ENCODE data around the gene STK24. TPM values are rescaled to one million over a fixed set of nuclear protein-coding genes. Genes with fewer than 3 reads are reported as not detected.
"Not testable (repeated sequence)": the region's sequence is repeated elsewhere in the genome, so short reads cannot be mapped to it uniquely, and the experiment has no call there.

The STK24 gene
- 133 and 147 TPM in 2 replicates for total RNA-seq (2014; rRNA removed; shearing (Covaris generic))

GRCh38 chr13:98576963-98577835 is at the start of gene STK24:
Gene STK24, minus strand, starts transcription at chr13:98577107. Its CDS starts 321 bp downstream, at chr13:98576786.
- H3K36me3 ChIP-seq, result peaks cover 38% of the 10 kb centered on the region
- H3K4me3 ChIP-seq, result peak within 1 kb of the TSS; percentile 99
- H3K4me1 ChIP-seq (replicated peaks), result peaks cover 45% of the 10 kb centered on the region
- no peaks in the 10 kb centered on the region for H3K27me3 ChIP-seq (replicated peaks)
- peak within 1 kb of the TSS; percentile 97 for H3K27ac ChIP-seq
- peak; percentile 82 to 91 for DNase-seq (ENCODE audit: low read depth in 1 of 2, low spot score in 2 of 2)
- peaks cover 2% of the 10 kb centered on the region; the same call in 1 of the 2 replicates for H3K9me3 ChIP-seq (replicated peaks)

- Histone ChIP-seq H3K4me3 (no peak overlapping the region), H3K27ac (no peak overlapping the region), H3K4me1 (replicated peaks) (no peaks in the 10 kb centered on the region), H3K9me3 (replicated peaks) (no peaks in the 10 kb centered on the region), H3K27me3 (replicated peaks) (no peaks in the 10 kb centered on the region; the same call in 1 of the 2 replicates), H3K36me3 (no peaks in the 10 kb centered on the region)
- no peak for DNase-seq (ENCODE audit: low read depth in 1 of 2, low spot score in 2 of 2)
Observed at GRCh38 chr13:98626298-98626935, 49.5 kb upstream of the STK24 start.

GRCh38 chr13:98624589-98624988 is 47.7 kb upstream of the STK24 start:
- H3K36me3 ChIP-seq; DNase-seq (ENCODE audit: low read depth in 1 of 2, low spot score in 2 of 2); H3K27ac ChIP-seq; H3K4me3 ChIP-seq; H3K4me1 ChIP-seq (replicated peaks); H3K27me3 ChIP-seq (replicated peaks); H3K9me3 ChIP-seq (replicated peaks): not testable (repeated sequence)

- no peak for DNase-seq (ENCODE audit: low read depth in 1 of 2, low spot score in 2 of 2)
- H3K9me3 ChIP-seq (replicated peaks), result no peaks in the 10 kb centered on the region
- H3K27me3 ChIP-seq (replicated peaks), result no peaks in the 10 kb centered on the region; the same call in 1 of the 2 replicates
- H3K4me3 ChIP-seq, result no peak overlapping the region
- no peak overlapping the region for H3K27ac ChIP-seq
- no peaks in the 10 kb centered on the region for H3K4me1 ChIP-seq (replicated peaks)
- no peaks in the 10 kb centered on the region for H3K36me3 ChIP-seq
Observed at GRCh38 chr13:98622931-98623331, 46.0 kb upstream of the STK24 start.

GRCh38 chr13:98619556-98619955 is 42.6 kb upstream of the STK24 start:
- no peaks in the 10 kb centered on the region for H3K9me3 ChIP-seq (replicated peaks)
- H3K27me3 ChIP-seq (replicated peaks), result no peaks in the 10 kb centered on the region
- no peak overlapping the region for H3K4me3 ChIP-seq
- no peak for DNase-seq (ENCODE audit: low read depth in 1 of 2, low spot score in 2 of 2)
- H3K36me3 ChIP-seq, result no peaks in the 10 kb centered on the region
- H3K4me1 ChIP-seq (replicated peaks), result peaks cover 7% of the 10 kb centered on the region
- H3K27ac ChIP-seq, result no peak overlapping the region

- not testable (repeated sequence) for H3K36me3 ChIP-seq; DNase-seq (ENCODE audit: low read depth in 1 of 2, low spot score in 2 of 2); H3K4me1 ChIP-seq (replicated peaks); H3K27me3 ChIP-seq (replicated peaks); H3K4me3 ChIP-seq; H3K9me3 ChIP-seq (replicated peaks); H3K27ac ChIP-seq
Observed at GRCh38 chr13:98615595-98615994, 38.7 kb upstream of the STK24 start.

GRCh38 chr13:98613591-98613990 is 36.7 kb upstream of the STK24 start:
- Histone ChIP-seq H3K27me3 (replicated peaks) (no peaks in the 10 kb centered on the region), H3K9me3 (replicated peaks) (no peaks in the 10 kb centered on the region), H3K27ac (no peak overlapping the region), H3K4me3 (no peak overlapping the region), H3K4me1 (replicated peaks) (peaks cover 9% of the 10 kb centered on the region), H3K36me3 (no peaks in the 10 kb centered on the region; the same call in 1 of the 2 replicates)
- no peak for DNase-seq (ENCODE audit: low read depth in 1 of 2, low spot score in 2 of 2)

- no peak overlapping the region for H3K4me3 ChIP-seq
- peaks cover 4% of the 10 kb centered on the region for H3K4me1 ChIP-seq (replicated peaks)
- no peak for DNase-seq (ENCODE audit: low read depth in 1 of 2, low spot score in 2 of 2)
- no peaks in the 10 kb centered on the region; the same call in 1 of the 2 replicates for H3K36me3 ChIP-seq
- no peaks in the 10 kb centered on the region for H3K27me3 ChIP-seq (replicated peaks)
- no peak overlapping the region for H3K27ac ChIP-seq
- no peaks in the 10 kb centered on the region for H3K9me3 ChIP-seq (replicated peaks)
Observed at GRCh38 chr13:98609756-98610155, 32.8 kb upstream of the STK24 start.

DNA sequence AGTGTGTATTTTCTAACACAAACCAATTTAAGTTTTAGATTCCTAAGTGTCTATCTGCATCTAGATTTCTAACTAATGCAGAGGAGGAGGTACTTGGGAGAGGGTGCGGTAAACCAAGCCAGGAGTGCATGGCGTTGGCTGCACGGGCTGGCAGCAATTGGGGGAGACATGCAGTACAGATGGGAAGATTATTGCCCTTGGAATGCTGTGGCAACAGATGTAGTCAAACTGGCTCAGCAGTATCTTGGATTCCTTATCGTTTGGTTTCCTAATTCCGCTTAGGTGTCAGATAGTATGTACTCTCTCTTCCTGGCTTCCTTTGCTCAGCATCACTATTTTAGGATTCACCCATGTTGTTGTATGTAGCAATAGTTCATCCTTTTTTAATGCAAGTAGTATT is 29.4 kb upstream of the STK24 start:
- no peak for DNase-seq (ENCODE audit: low read depth in 1 of 2, low spot score in 2 of 2)
- no peaks in the 10 kb centered on the region for H3K27me3 ChIP-seq (replicated peaks)
- H3K27ac ChIP-seq, result no peak overlapping the region

DNA sequence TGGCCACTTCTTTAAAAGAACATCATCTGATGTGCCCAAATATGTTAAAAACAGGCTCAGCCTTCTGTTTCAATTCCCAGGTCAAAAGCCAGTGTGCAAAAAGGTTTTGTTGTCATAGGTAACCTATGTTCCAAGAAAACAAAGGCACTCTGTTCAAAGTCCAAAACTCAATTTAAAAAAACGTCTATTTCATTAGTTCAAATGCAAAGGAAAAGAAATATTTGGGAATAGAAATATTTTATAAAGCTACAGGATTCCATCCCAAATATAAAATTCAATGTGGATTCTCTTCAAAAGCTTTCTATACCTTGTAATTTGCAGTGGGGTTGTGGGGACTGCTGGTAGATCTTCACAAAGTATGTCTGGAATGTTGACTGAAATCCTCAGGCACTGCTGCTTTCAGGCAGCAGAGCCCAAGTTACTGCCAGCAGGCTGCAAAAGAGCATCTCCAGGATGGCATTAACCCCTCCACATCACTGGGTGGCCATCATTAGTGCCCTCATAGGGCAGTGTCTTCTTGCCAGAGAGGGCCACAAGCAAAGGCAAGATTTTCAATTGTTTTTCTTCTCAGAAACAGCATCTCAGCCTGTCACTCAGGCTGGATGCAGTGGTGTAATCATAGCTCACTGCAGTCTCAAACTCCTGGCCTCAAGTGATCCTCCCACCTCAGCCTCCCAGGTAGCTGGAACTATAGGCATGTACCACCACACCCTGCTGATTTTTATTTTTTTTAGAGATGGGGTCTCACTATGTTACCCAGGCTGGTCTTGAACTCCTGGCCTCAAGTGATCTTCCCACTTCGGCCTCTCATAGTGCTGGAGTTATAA is 22.8 kb upstream of the STK24 start:
- Histone ChIP-seq H3K27me3 (replicated peaks) (no peaks in the 10 kb centered on the region; the same call in 1 of the 2 replicates), H3K36me3 (no peaks in the 10 kb centered on the region), H3K27ac (no peak overlapping the region), H3K9me3 (replicated peaks) (no peaks in the 10 kb centered on the region), H3K4me3 (no peak overlapping the region), H3K4me1 (replicated peaks) (no peaks in the 10 kb centered on the region)
- no peak for DNase-seq (ENCODE audit: low read depth in 1 of 2, low spot score in 2 of 2)

More for the DNA sequence above, 29.4 kb upstream of the STK24 start:
- no peaks in the 10 kb centered on the region for H3K4me1 ChIP-seq (replicated peaks)
- no peak overlapping the region for H3K4me3 ChIP-seq
- no peaks in the 10 kb centered on the region for H3K36me3 ChIP-seq
- no peaks in the 10 kb centered on the region for H3K9me3 ChIP-seq (replicated peaks)

DNA sequence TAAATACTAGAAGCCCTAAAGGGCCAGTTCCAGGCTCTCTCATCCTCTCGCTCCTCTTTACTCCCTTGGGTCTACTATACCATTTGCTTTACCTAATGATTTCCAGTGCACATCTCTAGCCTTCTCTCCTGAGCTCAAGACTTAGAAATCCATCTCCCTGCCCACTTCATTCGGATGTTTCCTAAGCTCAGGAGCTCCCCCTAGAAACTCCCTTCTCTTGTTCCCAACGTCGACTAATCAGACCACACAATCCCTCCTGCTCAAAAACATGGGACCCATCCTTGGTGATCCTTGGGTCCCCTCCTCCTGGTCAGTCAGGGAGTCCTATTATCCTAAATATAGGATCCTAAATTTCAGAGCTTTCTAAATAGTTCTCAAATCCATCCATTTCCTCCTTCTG is 21.1 kb upstream of the STK24 start:
- DNase-seq (ENCODE audit: low read depth in 1 of 2, low spot score in 2 of 2), result no peak

DNA sequence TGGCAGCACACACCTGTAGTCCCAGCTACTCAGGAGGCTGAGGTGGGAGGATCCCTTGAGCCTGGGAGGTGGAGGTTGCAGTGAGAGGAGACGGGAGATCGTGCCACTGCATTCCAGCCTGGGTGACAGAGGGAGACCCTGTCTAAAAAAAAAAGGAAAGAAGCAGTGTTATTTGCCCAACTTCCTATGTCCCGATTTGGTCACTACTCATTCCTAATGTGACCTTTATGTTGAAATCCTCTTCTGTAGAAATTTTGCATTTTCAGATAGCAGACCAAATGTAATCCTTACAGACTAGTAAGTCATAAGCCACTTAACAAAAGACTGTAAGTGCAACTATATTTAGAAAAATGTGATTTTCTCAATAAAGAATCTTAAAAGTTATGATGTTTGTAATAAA is 18.2 kb upstream of the STK24 start:
- no peak for DNase-seq (ENCODE audit: low read depth in 1 of 2, low spot score in 2 of 2)
- no peaks in the 10 kb centered on the region for H3K9me3 ChIP-seq (replicated peaks)
- no peak overlapping the region for H3K27ac ChIP-seq
- no peaks in the 10 kb centered on the region for H3K27me3 ChIP-seq (replicated peaks)
- H3K36me3 ChIP-seq, result no peaks in the 10 kb centered on the region
- no peaks in the 10 kb centered on the region for H3K4me1 ChIP-seq (replicated peaks)
- no peak overlapping the region for H3K4me3 ChIP-seq

More for the DNA sequence above, 21.1 kb upstream of the STK24 start:
- no peak overlapping the region for H3K27ac ChIP-seq
- H3K4me3 ChIP-seq, result no peak overlapping the region
- no peaks in the 10 kb centered on the region for H3K36me3 ChIP-seq
- no peaks in the 10 kb centered on the region for H3K9me3 ChIP-seq (replicated peaks)
- no peaks in the 10 kb centered on the region; the same call in 1 of the 2 replicates for H3K27me3 ChIP-seq (replicated peaks)
- no peaks in the 10 kb centered on the region for H3K4me1 ChIP-seq (replicated peaks)

GRCh38 chr13:98592362-98592732 is 15.4 kb upstream of the STK24 start:
- Histone ChIP-seq H3K27ac (no peak overlapping the region), H3K4me1 (replicated peaks) (no peaks in the 10 kb centered on the region), H3K9me3 (replicated peaks) (no peaks in the 10 kb centered on the region), H3K4me3 (no peak overlapping the region), H3K27me3 (replicated peaks) (no peaks in the 10 kb centered on the region), H3K36me3 (no peaks in the 10 kb centered on the region)
- DNase-seq (ENCODE audit: low read depth in 1 of 2, low spot score in 2 of 2), result no peak

All from SJSA1 (cell line).